ENCODE results near the gene WDR53.

WDR53 gene

GRCh38 chr3:196506687-196507086 lies 61.7 kb downstream of the WDR53 start:
- in situ Hi-C loops (cut with HindIII; ENCODE audit: low pct_ligation_motif_present, low sequenced_read_pairs) = no loop called here

GRCh38 chr3:196504556-196504955 lies 63.8 kb downstream of the WDR53 start:
- no peaks in the 10 kb centered on the region for H3K27me3 ChIP-seq (replicated peaks)
- in situ Hi-C loops (cut with HindIII; ENCODE audit: low pct_ligation_motif_present, low sequenced_read_pairs) = no loop called here
- H3K4me3 ChIP-seq (ENCODE audit: low read depth, low read length) = no peak overlapping the region
- H3K27ac ChIP-seq = no peak overlapping the region
- no peak for DNase-seq
- TF ChIP-seq CTCF (IDR thresholded peaks at IDR 0.05; ENCODE audit: low read depth, low read length, missing control alignments) = no peak
- no peaks in the 10 kb centered on the region for H3K36me3 ChIP-seq (replicated peaks)

More at GRCh38 chr3:196506687-196507086, 61.7 kb downstream of the WDR53 start:
- no peak for TF ChIP-seq CTCF (IDR thresholded peaks at IDR 0.05; ENCODE audit: low read depth, low read length, missing control alignments)
- DNase-seq = no peak
- H3K27me3 ChIP-seq (replicated peaks) = no peaks in the 10 kb centered on the region
- H3K36me3 ChIP-seq (replicated peaks) = no peaks in the 10 kb centered on the region
- H3K27ac ChIP-seq = no peak overlapping the region
- no peak overlapping the region for H3K4me3 ChIP-seq (ENCODE audit: low read depth, low read length)
